ENCODE data around the gene DNAAF5. TPM values are rescaled to one million over a fixed set of nuclear protein-coding genes. Genes with fewer than 3 reads are reported as not detected.

The DNAAF5 gene
- total RNA-seq, 4 donors from 2014 or later, result 26.8 to 75.8 (median 45.3) TPM

DNA sequence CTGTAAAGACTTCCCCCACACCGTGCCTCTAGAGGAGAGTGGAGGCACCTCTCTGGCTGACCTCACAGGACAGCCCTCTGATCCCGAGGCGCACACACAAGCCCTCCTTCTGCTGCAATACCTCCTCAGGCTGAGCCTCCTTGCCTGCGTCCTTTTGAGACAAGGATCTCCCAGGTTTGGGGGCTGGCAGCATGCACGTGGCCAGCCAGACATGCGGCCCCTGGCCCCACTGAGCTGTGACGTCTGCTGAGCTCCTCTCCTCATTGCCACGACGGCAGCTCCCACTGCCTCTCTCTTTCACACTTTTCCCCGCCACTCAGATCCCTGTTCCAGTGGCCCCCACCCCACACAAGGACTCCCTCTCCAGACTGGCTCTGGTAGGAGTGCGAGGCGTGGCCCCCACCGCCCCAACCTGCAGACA is 12.2 kb upstream of the DNAAF5 start:
- DNase-seq, result peak in 1 of 3 donors; percentile 36
- Histone ChIP-seq H3K4me1 (peaks cover 0 to 10% (median 0%) of the 10 kb centered on the region in 4 donors), H3K27me3 (no peaks in the 10 kb centered on the region), H3K27ac (no peak overlapping the region), H3K36me3 (no peaks in the 10 kb centered on the region), H3K4me3 (no peak overlapping the region), H3K9me3 (no peaks in the 10 kb centered on the region)
- TF ChIP-seq, protein P1, sequence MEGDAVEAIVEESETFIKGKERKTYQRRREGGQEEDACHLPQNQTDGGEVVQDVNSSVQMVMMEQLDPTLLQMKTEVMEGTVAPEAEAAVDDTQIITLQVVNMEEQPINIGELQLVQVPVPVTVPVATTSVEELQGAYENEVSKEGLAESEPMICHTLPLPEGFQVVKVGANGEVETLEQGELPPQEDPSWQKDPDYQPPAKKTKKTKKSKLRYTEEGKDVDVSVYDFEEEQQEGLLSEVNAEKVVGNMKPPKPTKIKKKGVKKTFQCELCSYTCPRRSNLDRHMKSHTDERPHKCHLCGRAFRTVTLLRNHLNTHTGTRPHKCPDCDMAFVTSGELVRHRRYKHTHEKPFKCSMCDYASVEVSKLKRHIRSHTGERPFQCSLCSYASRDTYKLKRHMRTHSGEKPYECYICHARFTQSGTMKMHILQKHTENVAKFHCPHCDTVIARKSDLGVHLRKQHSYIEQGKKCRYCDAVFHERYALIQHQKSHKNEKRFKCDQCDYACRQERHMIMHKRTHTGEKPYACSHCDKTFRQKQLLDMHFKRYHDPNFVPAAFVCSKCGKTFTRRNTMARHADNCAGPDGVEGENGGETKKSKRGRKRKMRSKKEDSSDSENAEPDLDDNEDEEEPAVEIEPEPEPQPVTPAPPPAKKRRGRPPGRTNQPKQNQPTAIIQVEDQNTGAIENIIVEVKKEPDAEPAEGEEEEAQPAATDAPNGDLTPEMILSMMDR (IDR thresholded peaks at IDR 0.05), result no peak
- TF ChIP-seq POLR2A (IDR thresholded peaks at IDR 0.05), result no peak

DNA sequence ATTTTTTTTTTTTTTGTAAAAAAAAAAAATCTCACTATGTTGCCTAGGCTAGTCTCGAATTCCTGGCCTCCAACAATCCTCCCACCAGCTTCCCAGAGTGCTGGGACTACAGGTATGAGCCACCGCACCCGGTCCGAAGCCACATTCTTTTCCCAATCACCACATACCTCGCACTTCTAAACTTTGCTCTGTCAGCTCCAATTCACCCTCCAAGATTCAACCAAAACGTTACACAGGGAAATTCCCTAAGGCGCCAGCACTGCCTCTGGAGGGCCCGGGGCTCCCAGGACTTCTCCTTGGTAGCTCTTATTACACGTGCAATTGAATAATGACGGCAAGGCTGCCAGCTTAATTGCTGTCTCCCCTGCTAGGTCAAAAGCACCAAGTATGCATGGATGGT is 10.3 kb upstream of the DNAAF5 start:
- H3K4me1 ChIP-seq, result peaks cover 0 to 10% (median 0%) of the 10 kb centered on the region in 4 donors
- peak in 1 of 3 donors; percentile 30 for DNase-seq
- H3K4me3 ChIP-seq, result no peak overlapping the region
- H3K36me3 ChIP-seq, result no peaks in the 10 kb centered on the region
- no peak overlapping the region for H3K27ac ChIP-seq
- H3K9me3 ChIP-seq, result no peaks in the 10 kb centered on the region
- TF ChIP-seq, protein P1 (IDR thresholded peaks at IDR 0.05), result no peak
- no peak for TF ChIP-seq POLR2A (IDR thresholded peaks at IDR 0.05)
- no peaks in the 10 kb centered on the region for H3K27me3 ChIP-seq

DNA sequence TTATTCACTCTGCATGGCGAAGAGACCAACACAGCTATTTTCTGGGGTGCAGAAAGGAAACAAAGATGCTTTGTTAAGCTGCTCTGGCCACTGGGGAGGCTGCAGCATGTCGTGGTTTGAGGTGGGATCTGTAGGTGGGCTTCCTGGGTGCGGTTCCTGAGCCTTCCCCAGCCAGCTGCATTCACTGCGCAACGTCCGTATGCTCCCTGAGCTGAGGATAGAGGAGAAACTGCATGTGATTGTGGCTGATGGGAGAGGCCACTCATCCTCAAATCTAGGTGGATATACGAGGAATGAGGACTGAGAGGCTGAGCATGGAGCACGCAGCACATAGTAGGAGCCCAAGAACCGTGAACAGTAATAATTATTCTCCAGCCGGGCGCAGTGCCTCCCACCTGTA is 9.9 kb upstream of the DNAAF5 start:
- Histone ChIP-seq H3K27ac (no peak overlapping the region), H3K4me1 (peaks cover 0 to 10% (median 0%) of the 10 kb centered on the region in 4 donors), H3K36me3 (no peaks in the 10 kb centered on the region), H3K27me3 (no peaks in the 10 kb centered on the region), H3K4me3 (no peak overlapping the region), H3K9me3 (no peaks in the 10 kb centered on the region)
- DNase-seq, result peak in 1 of 3 donors; percentile 23
- TF ChIP-seq POLR2A (IDR thresholded peaks at IDR 0.05), result no peak
- TF ChIP-seq, protein P1 (IDR thresholded peaks at IDR 0.05), result no peak

DNA sequence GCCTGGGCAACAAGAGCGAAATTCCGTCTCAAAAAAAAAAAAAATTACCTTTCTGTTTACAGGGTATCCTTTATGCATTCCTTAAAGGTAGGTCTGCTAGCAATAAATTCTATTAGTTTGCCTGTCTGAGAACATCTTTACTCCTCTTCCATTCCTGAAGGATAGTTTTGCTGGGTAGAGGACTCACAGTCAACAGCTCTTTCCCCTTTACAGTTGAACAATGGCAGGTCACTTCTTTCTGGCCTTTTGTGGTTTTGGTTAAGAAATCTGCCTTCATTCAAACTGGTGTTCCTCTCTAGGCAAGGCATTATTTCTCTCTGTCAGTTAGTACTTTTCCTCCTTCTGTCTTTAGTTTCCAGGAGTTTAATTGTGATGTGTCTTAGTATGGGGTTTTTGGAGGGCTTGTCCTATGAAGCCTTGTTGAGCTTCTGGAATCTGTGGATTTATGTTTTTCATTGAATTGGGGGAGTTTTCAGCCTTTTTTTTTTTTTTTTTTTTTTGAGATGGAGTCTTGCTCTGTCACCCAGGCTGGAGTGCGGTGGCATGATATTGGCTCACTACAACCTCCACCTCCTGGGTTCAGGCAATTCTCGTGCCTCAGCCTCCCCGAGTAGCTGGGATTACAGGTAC is 4.8 kb upstream of the DNAAF5 start:
- no peaks in the 10 kb centered on the region for H3K36me3 ChIP-seq
- H3K27me3 ChIP-seq, result no peaks in the 10 kb centered on the region
- TF ChIP-seq, protein P1 (IDR thresholded peaks at IDR 0.05), result no peak
- TF ChIP-seq POLR2A (IDR thresholded peaks at IDR 0.05), result no peak
- no peak overlapping the region for H3K27ac ChIP-seq
- H3K4me3 ChIP-seq, result no peak overlapping the region
- H3K4me1 ChIP-seq, result peaks cover 0 to 8% (median 5%) of the 10 kb centered on the region in 4 donors
- DNase-seq, result no peak
- H3K9me3 ChIP-seq, result no peaks in the 10 kb centered on the region

DNA sequence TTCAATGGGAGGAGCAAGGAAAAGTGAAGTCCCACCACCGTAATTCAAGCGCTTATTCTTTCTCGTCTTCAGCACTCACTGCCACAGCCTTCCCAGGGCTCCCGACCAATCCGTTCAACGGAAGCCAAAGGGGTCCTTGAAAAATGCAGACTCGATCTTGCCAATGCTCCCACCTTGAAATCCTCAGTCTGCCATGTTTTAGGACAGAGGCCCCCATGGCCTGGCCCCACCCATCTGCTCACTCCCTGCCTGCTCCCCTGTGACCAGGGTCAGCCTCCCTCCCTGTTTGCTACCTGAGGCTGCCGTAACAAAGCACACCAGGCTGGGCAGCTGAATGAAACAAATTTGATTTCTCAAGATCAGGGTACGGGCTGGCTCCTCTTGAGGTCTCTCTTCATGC is 3.0 kb upstream of the DNAAF5 start:
- H3K4me3 ChIP-seq, result no peak overlapping the region

More for the DNA sequence above, 3.0 kb upstream of the DNAAF5 start:
- no peak for TF ChIP-seq POLR2A (IDR thresholded peaks at IDR 0.05)
- TF ChIP-seq, protein P1 (IDR thresholded peaks at IDR 0.05), result no peak
- DNase-seq, result no peak
- Histone ChIP-seq H3K27me3 (no peaks in the 10 kb centered on the region), H3K27ac (no peak overlapping the region), H3K9me3 (no peaks in the 10 kb centered on the region), H3K36me3 (no peaks in the 10 kb centered on the region), H3K4me1 (peaks cover 0 to 20% (median 9%) of the 10 kb centered on the region in 4 donors)
